H1 (cell line): Measurements from ENCODE around the gene RANBP6. TPM values are rescaled to one million over a fixed set of nuclear protein-coding genes. Genes with fewer than 3 reads are reported as not detected.

ENCODE experiments used
- CTCF ChIA-PET: fragments of 300-600 bp; sonication (Branson Sonifier 250); formaldehyde crosslinking; loops from one replicate; lab custom pipeline; 2021; ENCODE audit not compliant: partially characterized antibody; lab: Charles Lee
- POLR2A ChIA-PET: fragments of 300-600 bp; sonication (Branson Sonifier 250); formaldehyde crosslinking; loops from one replicate; lab custom pipeline; 2021; ENCODE audit warnings: inconsistent platforms; ENCODE audit not compliant: partially characterized antibody; lab: Charles Lee
- DNase-seq, 2 experiments: peaks; one replicate each; pipeline versions ENCODE4 v3.0.0 to v3.0.0-alpha.2; 2010 to 2022; ENCODE audit warnings: low spot score in 2 of 2, low read depth in 1 of 2, mixed read lengths in 1 of 2
- FAIRE-seq: peaks from 2 replicates; lab custom pipeline; 2011; peaks lifted over from hg19 to GRCh38; lab: Jason Lieb, UNC
- H2AFZ ChIP-seq: 2 replicates; pipeline ENCODE4 v1.8.1; 2012; ENCODE audit warnings: low read length, inconsistent platforms
- H2AK5ac ChIP-seq: 2 replicates; pipeline ENCODE4 v1.6.1; 2013; ENCODE audit warnings: low read depth, low read length
- H2BK120ac ChIP-seq: replicated peaks from 2 replicates; pipeline ENCODE3; 2013; ENCODE audit warnings: low read depth, low read length, inconsistent platforms
- H2BK12ac ChIP-seq: 2 replicates; pipeline ENCODE4 v1.6.1; 2013; ENCODE audit warnings: low read depth, low read length
- H2BK15ac ChIP-seq: 2 replicates; pipeline ENCODE4 v1.6.1; 2013; ENCODE audit warnings: low read length
- H2BK20ac ChIP-seq: 2 replicates; pipeline ENCODE4 v1.6.1; 2013; ENCODE audit warnings: low read length
- H2BK5ac ChIP-seq: 2 replicates; pipeline ENCODE4 v1.6.1; 2013; ENCODE audit warnings: low read depth, low read length
- H3K14ac ChIP-seq: 2 replicates; pipeline ENCODE4 v1.6.1; 2013; ENCODE audit warnings: inconsistent platforms; ENCODE audit not compliant: insufficient read length
- H3K18ac ChIP-seq: 2 replicates; pipeline ENCODE4 v1.6.1; 2013; ENCODE audit warnings: low read length; ENCODE audit errors: extremely low read depth
- H3K23ac ChIP-seq: 2 replicates; pipeline ENCODE4 v1.6.1; 2013; ENCODE audit warnings: inconsistent platforms; ENCODE audit not compliant: insufficient read length
- H3K23me2 ChIP-seq: 2 replicates; pipeline ENCODE4 v1.6.1; 2013; ENCODE audit warnings: low read depth, low read length
- H3K27ac ChIP-seq: 2 replicates; pipeline ENCODE4 v1.6.1; 2011; ENCODE audit warnings: low read depth, low read length, inconsistent platforms
- H3K27me3 ChIP-seq, 4 experiments: replicated peaks in 1 of 4; 1 replicate in 1 of 4; 2 replicates in 3 of 4; pipeline versions ENCODE4 v1.6.1 to v1.8.1; 2011 to 2013; ENCODE audit warnings: low read length in 3 of 4, mild to moderate bottlenecking in 3 of 4, inconsistent platforms in 2 of 4, mixed read lengths in 2 of 4, moderate library complexity in 1 of 4; ENCODE audit not compliant: control insufficient read depth in 3 of 4, insufficient read depth in 3 of 4; ENCODE audit errors: extremely low read depth in 1 of 4
- H3K36me3 ChIP-seq, 4 experiments: 2 replicates each; pipeline versions ENCODE4 v1.6.1 to v1.8.1; 2011 to 2013; ENCODE audit warnings: mild to moderate bottlenecking in 4 of 4, low read length in 3 of 4, moderate library complexity in 2 of 4, control low read depth in 1 of 4, inconsistent platforms in 1 of 4; ENCODE audit not compliant: insufficient read depth in 4 of 4, control insufficient read depth in 2 of 4
- H3K4ac ChIP-seq: replicated peaks from 2 replicates; pipeline ENCODE3; 2013; ENCODE audit warnings: low read length, low read depth, mixed read lengths, inconsistent platforms; ENCODE audit not compliant: insufficient read length
- H3K4me1 ChIP-seq, 4 experiments: replicated peaks in 1 of 4; 1 replicate in 1 of 4; 2 replicates in 3 of 4; pipeline versions ENCODE4 v1.6.1 to v1.8.1; 2011 to 2013; ENCODE audit warnings: low read length in 3 of 4, inconsistent platforms in 2 of 4, mixed read lengths in 1 of 4; ENCODE audit not compliant: insufficient read depth in 4 of 4, control insufficient read depth in 3 of 4
- H3K4me2 ChIP-seq, 2 experiments: 2 replicates each; pipeline versions ENCODE4 v1.6.1 to v1.8.1; 2011 to 2013; ENCODE audit warnings: low read depth in 2 of 2, low read length in 2 of 2, control low read depth in 1 of 2, inconsistent platforms in 1 of 2, mild to moderate bottlenecking in 1 of 2; ENCODE audit not compliant: insufficient read depth in 1 of 2
- H3K4me3 ChIP-seq, 4 experiments: fragments of 200-600, 300-600 bp in 1 of 4; sonication (generic), shearing (Covaris generic), sonication (Bioruptor Twin) in 1 of 4; 2 replicates each; pipeline versions ENCODE4 v1.5.1 to v1.8.1; 2011 to 2016; ENCODE audit warnings: low read length in 4 of 4, low read depth in 3 of 4, control low read depth in 2 of 4, inconsistent platforms in 2 of 4, mild to moderate bottlenecking in 2 of 4, mixed read lengths in 1 of 4, moderate library complexity in 1 of 4; ENCODE audit not compliant: insufficient read depth in 2 of 4; ENCODE audit errors: extremely low read depth in 1 of 4
- H3K56ac ChIP-seq: replicated peaks from 2 replicates; pipeline ENCODE3; 2013; ENCODE audit warnings: low read depth, mild to moderate bottlenecking, mixed read lengths, low read length, inconsistent platforms; ENCODE audit not compliant: insufficient read length
- H3K79me1 ChIP-seq: 2 replicates; pipeline ENCODE4 v1.6.1; 2013; ENCODE audit warnings: low read depth, low read length, control low read depth
- H3K79me2 ChIP-seq, 2 experiments: 2 replicates each; pipeline versions ENCODE4 v1.6.1 to v1.8.1; 2012 to 2013; ENCODE audit warnings: low read length in 2 of 2, mild to moderate bottlenecking in 2 of 2, inconsistent platforms in 1 of 2; ENCODE audit not compliant: insufficient read depth in 2 of 2, control insufficient read depth in 1 of 2
- H3K9ac ChIP-seq, 4 experiments: replicated peaks in 1 of 4; 1 replicate in 1 of 4; 2 replicates in 3 of 4; pipeline versions ENCODE4 v1.6.1 to v1.8.1; 2011 to 2013; ENCODE audit warnings: low read depth in 3 of 4, low read length in 3 of 4, control low read depth in 2 of 4, mild to moderate bottlenecking in 2 of 4, moderate library complexity in 2 of 4, inconsistent platforms in 1 of 4; ENCODE audit errors: extremely low read depth in 1 of 4
- H3K9me3 ChIP-seq, 2 experiments: 2 replicates each; pipeline versions ENCODE4 v1.6.1 to v1.8.1; 2012 to 2013; ENCODE audit warnings: mild to moderate bottlenecking in 2 of 2, moderate library complexity in 2 of 2, control low read depth in 1 of 2, inconsistent platforms in 1 of 2, low read depth in 1 of 2, low read length in 1 of 2, mixed read lengths in 1 of 2; ENCODE audit not compliant: insufficient read depth in 2 of 2
- H4K20me1 ChIP-seq, 2 experiments: replicated peaks in 1 of 2; 2 replicates each; pipeline versions ENCODE3 to v1.8.1; 2011 to 2013; ENCODE audit warnings: inconsistent platforms in 2 of 2, low read length in 2 of 2, mild to moderate bottlenecking in 1 of 2; ENCODE audit not compliant: insufficient read depth in 2 of 2, control insufficient read depth in 1 of 2
- H4K5ac ChIP-seq: 2 replicates; pipeline ENCODE4 v1.6.1; 2013; ENCODE audit warnings: low read length, low read depth, mixed read lengths, inconsistent platforms; ENCODE audit not compliant: insufficient read length
- H4K8ac ChIP-seq: 2 replicates; pipeline ENCODE4 v1.8.0; 2013; ENCODE audit warnings: mild to moderate bottlenecking, moderate library complexity, low read length, inconsistent platforms; ENCODE audit not compliant: insufficient read depth; ENCODE audit errors: extremely low read depth
- H4K91ac ChIP-seq: replicated peaks from 2 replicates; pipeline ENCODE3; 2013; ENCODE audit warnings: low read length, mixed read lengths, inconsistent platforms; ENCODE audit not compliant: insufficient read length
- GTF2F1 ChIP-seq: IDR thresholded peaks from 2 replicates; pipeline ENCODE4 v1.6.1; 2012; ENCODE audit warnings: low read depth, low read length, improper control_type of control experiment, borderline replicate concordance
- WGBS, 2 experiments: shearing (Covaris generic) in 1 of 2; methylation state at CpG; one replicate each; pipeline versions ENCODE4 v1.1.6 to v1.1.7; 2013 to 2015; ENCODE audit warnings: low lambda C conversion rate in 2 of 2, mixed read lengths in 2 of 2, inconsistent platforms in 1 of 2, low coverage in 1 of 2, missing lambda C conversion rate in 1 of 2; ENCODE audit not compliant: insufficient replicate concordance in 2 of 2, insufficient coverage in 1 of 2, insufficient read length in 1 of 2; ENCODE audit errors: extremely low coverage in 1 of 2, missing lambda C conversion rate in 1 of 2; 5-methylcytosine and 5-hydroxymethylcytosine counted together
- polyA plus RNA-seq, 7 experiments: library from polyadenylated mRNA; depleted of rRNA in 3 of 7; stranded (reverse) in 5 of 7; unstranded in 2 of 7; fragments of >200 nt in 5 of 7; fragments of 200-250 nt in 2 of 7; gene quantifications; 1 replicate in 5 of 7; 2 replicates in 1 of 7; 4 replicates in 1 of 7; pipeline versions ENCODE4 v1.2.1 to v1.2.3, GENCODE V29; 2011 to 2013; ENCODE audit warnings: missing spikeins in 2 of 7, mixed read lengths in 2 of 7
- total RNA-seq: library from RNA; stranded (reverse); fragmentation: NEBNext Ultra II Directional; extraction: Animal tissue kit (Norgen Biotek cat#: 25700); gene quantifications from 2 replicates; pipeline ENCODE4 v1.2.1, GENCODE V29; 2021

Gene RANBP6
- total and polyA plus RNA-seq, 2 of the 8 experiments (the other 6 are each of a cell fraction or from before 2014, with no cell fraction given), result 5.7 to 18.8 TPM

- no peaks in the 10 kb centered on the region for H3K79me2 ChIP-seq
- H2AFZ ChIP-seq, result no peak overlapping the region
- no peak for TF ChIP-seq GTF2F1
- no peaks in the 10 kb centered on the region for H3K79me1 ChIP-seq
- no peaks in the 10 kb centered on the region for H3K36me3 ChIP-seq
- no peak overlapping the region for H3K14ac ChIP-seq
- H3K4me3 ChIP-seq, result no peak overlapping the region
- H2BK15ac ChIP-seq, result no peak overlapping the region
- no peak overlapping the region for H2BK5ac ChIP-seq
- no peaks in the 10 kb centered on the region for H3K27me3 ChIP-seq
- H3K4me1 ChIP-seq, result no peaks in the 10 kb centered on the region; a peak in 1 of 7 replicates
- no peak overlapping the region for H3K9ac ChIP-seq
- DNase-seq (no peak), FAIRE-seq (no peak)
- H2BK120ac ChIP-seq, result no peak overlapping the region
- WGBS, 2 experiments, result 90% methylated on average over 4 of the region's 4 CpGs; no CpG with 5 or more reads in 1 of the 2 experiments
- no peak overlapping the region for H4K91ac ChIP-seq
- no peak overlapping the region for H2BK12ac ChIP-seq
- no peak overlapping the region for H3K18ac ChIP-seq
- H4K5ac ChIP-seq, result no peak overlapping the region
- CTCF ChIA-PET, result interaction anchor here (1.3 to 2.6 kb wide), 2 partner anchors 16 to 143 kb away, joined by 3 to 10 read pairs; no protein-coding TSS in a partner anchor
- POLR2A ChIA-PET, result no interaction called here
- H3K4ac ChIP-seq, result no peak overlapping the region
- H3K9me3 ChIP-seq, result no peaks in the 10 kb centered on the region
- no peak overlapping the region for H3K4me2 ChIP-seq
- H3K23ac ChIP-seq, result no peak overlapping the region
- H2BK20ac ChIP-seq, result no peak overlapping the region
- H4K20me1 ChIP-seq, result no peaks in the 10 kb centered on the region
- no peak overlapping the region for H4K8ac ChIP-seq
- H3K27ac ChIP-seq, result no peak overlapping the region
- H2AK5ac ChIP-seq, result no peak overlapping the region
- no peak overlapping the region for H3K56ac ChIP-seq
- no peaks in the 10 kb centered on the region for H3K23me2 ChIP-seq
Measured at GRCh38 chr9:6029604-6030274, 14.3 kb upstream of the RANBP6 start.
